Activated CD8-positive, alpha-beta T cell treated with anti-CD3 and anti-CD28 coated beads for 36 hours (primary cell): Measurements from ENCODE around the gene DUSP16. TPM values are rescaled to one million over a fixed set of nuclear protein-coding genes. Genes with fewer than 3 reads are reported as not detected.
"Not testable (repeated sequence)": the region's sequence is repeated elsewhere in the genome, so short reads cannot be mapped to it uniquely, and the experiment has no call there.

Source experiments
- ATAC-seq: fragments of 200-7000 bp; cut with Tn5 transposase; one replicate; pipeline ENCODE4 v1.10.0; 2021; ENCODE audit warnings: mild to moderate bottlenecking, moderate library complexity
- CTCF ChIA-PET: fragments of 350-600 bp; sonication (Branson Sonifier 250); formaldehyde crosslinking; loops from one replicate; lab custom pipeline; 2021; ENCODE audit warnings: antibody characterized with exemption; lab: Charles Lee
- POLR2A ChIA-PET: fragments of 350-600 bp; sonication (Branson Sonifier 250); formaldehyde crosslinking; loops from one replicate; lab custom pipeline; 2021; ENCODE audit warnings: antibody characterized with exemption; lab: Charles Lee
- DNase-seq: peaks from one replicate; pipeline ENCODE4 v3.0.0-alpha.2; 2020
- H3K27ac Mint-ChIP-seq: one replicate; pipeline ENCODE4 v1.8.0; 2021; ENCODE audit warnings: mild to moderate bottlenecking, mixed read lengths
- H3K27me3 Mint-ChIP-seq: one replicate; pipeline ENCODE4 v1.8.0; 2021; ENCODE audit warnings: mixed read lengths
- H3K36me3 Mint-ChIP-seq: one replicate; pipeline ENCODE4 v1.8.0; 2021; ENCODE audit warnings: low read depth, mixed read lengths
- H3K4me1 Mint-ChIP-seq: one replicate; pipeline ENCODE4 v1.8.0; 2021; ENCODE audit warnings: low read depth, mixed read lengths
- H3K4me3 Mint-ChIP-seq: one replicate; pipeline ENCODE4 v1.8.0; 2021; ENCODE audit warnings: mild to moderate bottlenecking, moderate library complexity, mixed read lengths
- H3K9me3 Mint-ChIP-seq: one replicate; pipeline ENCODE4 v1.8.0; 2021; ENCODE audit warnings: mixed read lengths
- intact Hi-C: fragments of 100-400 bp; cut with micrococcal nuclease; formaldehyde crosslinking; loops from one replicate; pipeline ENCODE4 v1.10.0; 2022
- total RNA-seq, 2 experiments: library from RNA; stranded (reverse); gene quantifications; one replicate each; pipeline ENCODE4 v1.2.3, GENCODE V29; 2021
- TF ChIP-seq, protein P1 (sequence below): fragments of 200-600 bp; IDR thresholded peaks from one replicate; pipeline ENCODE4 v1.8.0; 2022; ENCODE audit warnings: antibody characterized with exemption, mild to moderate bottlenecking

The DUSP16 gene
- total RNA-seq, 2 experiments from 2014 or later = 28.2 to 30.2 TPM

GRCh38 chr12:12599750-12600643 is 37.3 kb upstream of the DUSP16 start:
- TF ChIP-seq, protein P1, sequence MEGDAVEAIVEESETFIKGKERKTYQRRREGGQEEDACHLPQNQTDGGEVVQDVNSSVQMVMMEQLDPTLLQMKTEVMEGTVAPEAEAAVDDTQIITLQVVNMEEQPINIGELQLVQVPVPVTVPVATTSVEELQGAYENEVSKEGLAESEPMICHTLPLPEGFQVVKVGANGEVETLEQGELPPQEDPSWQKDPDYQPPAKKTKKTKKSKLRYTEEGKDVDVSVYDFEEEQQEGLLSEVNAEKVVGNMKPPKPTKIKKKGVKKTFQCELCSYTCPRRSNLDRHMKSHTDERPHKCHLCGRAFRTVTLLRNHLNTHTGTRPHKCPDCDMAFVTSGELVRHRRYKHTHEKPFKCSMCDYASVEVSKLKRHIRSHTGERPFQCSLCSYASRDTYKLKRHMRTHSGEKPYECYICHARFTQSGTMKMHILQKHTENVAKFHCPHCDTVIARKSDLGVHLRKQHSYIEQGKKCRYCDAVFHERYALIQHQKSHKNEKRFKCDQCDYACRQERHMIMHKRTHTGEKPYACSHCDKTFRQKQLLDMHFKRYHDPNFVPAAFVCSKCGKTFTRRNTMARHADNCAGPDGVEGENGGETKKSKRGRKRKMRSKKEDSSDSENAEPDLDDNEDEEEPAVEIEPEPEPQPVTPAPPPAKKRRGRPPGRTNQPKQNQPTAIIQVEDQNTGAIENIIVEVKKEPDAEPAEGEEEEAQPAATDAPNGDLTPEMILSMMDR = no peak
- H3K27ac Mint-ChIP-seq = no peak overlapping the region
- H3K4me3 Mint-ChIP-seq = no peak overlapping the region
- no peaks in the 10 kb centered on the region for H3K9me3 Mint-ChIP-seq
- H3K36me3 Mint-ChIP-seq = no peaks in the 10 kb centered on the region
- CTCF ChIA-PET = interaction anchor here (0.6 to 1.5 kb wide), 5 partner anchors 12 to 109 kb away, joined by 3 read pairs; no protein-coding TSS in a partner anchor
- peaks cover 1% of the 10 kb centered on the region for H3K27me3 Mint-ChIP-seq
- intact Hi-C loops = no loop called here
- DNase-seq (no peak), ATAC-seq (no peak)
- POLR2A ChIA-PET = interaction anchor here (1.0 to 2.8 kb wide), 2 partner anchors 8 to 12 kb away, joined by 3 to 11 read pairs; partner anchors contain the start of gene CREBL2
- no peaks in the 10 kb centered on the region for H3K4me1 Mint-ChIP-seq

GRCh38 chr12:12598864-12599263 is 36.2 kb upstream of the DUSP16 start:
- Mint-ChIP-seq H3K4me1 (no peaks in the 10 kb centered on the region), H3K27me3 (peaks cover 1% of the 10 kb centered on the region), H3K4me3 (no peak overlapping the region), H3K27ac (no peak overlapping the region), H3K9me3 (no peaks in the 10 kb centered on the region), H3K36me3 (no peaks in the 10 kb centered on the region)
- ATAC-seq = no peak
- intact Hi-C loops = no loop called here
- ChIA-PET POLR2A (interaction anchor here (0.7 kb wide), 1 partner anchor 34 kb away, joined by 3 read pairs; no protein-coding TSS in a partner anchor), CTCF (interaction anchor here (0.9 to 1.5 kb wide), 2 partner anchors 11 to 32 kb away, joined by 3 read pairs; no protein-coding TSS in a partner anchor)
- TF ChIP-seq, protein P1 = no peak
- DNase-seq = no peak

DNA sequence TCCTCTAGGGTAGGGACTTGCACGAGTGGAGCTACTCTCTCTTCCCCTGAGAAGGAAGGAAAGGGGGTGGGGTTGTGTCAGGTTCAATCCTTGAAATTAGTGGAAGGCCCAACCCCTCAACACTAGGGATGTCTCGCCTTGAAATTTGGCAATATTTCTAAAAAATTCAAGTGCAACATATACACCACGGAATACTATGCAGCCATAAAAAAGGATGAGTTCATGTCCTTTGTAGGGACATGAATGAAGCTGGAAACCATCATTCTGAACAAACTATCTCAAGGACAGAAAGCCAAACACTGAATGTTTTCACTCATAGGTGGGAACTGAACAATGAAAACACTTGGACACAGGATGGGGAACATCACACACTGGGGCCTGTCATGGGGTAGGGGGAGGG is 33.9 kb upstream of the DUSP16 start:
- H3K4me1 Mint-ChIP-seq, POLR2A ChIA-PET, DNase-seq, ATAC-seq, H3K27me3 Mint-ChIP-seq, H3K9me3 Mint-ChIP-seq, H3K36me3 Mint-ChIP-seq, CTCF ChIA-PET, H3K4me3 Mint-ChIP-seq, intact Hi-C loops, H3K27ac Mint-ChIP-seq: not testable (repeated sequence)

DNA sequence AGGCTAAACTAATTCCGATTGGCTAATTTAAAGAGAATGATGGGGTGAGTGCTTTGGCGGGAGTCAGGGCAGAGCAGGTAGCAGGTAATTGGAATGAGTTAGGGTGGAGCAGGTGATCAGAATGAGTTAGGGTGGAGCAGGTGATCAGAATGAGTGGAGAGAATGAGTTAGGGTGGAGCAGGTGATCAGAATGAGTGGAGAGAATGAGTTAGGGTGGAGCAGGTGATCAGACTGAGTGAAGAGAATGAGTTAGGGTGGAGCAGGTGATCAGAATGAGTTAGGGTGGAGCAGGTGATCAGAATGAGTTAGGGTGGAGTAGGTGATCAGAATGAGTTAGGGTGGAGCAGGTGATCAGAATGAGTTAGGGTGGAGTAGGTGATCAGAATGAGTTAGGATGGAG is 33.3 kb upstream of the DUSP16 start:
- H3K4me1 Mint-ChIP-seq, H3K9me3 Mint-ChIP-seq, POLR2A ChIA-PET, intact Hi-C loops, H3K27ac Mint-ChIP-seq, H3K36me3 Mint-ChIP-seq, CTCF ChIA-PET, H3K4me3 Mint-ChIP-seq, DNase-seq, H3K27me3 Mint-ChIP-seq, ATAC-seq: not testable (repeated sequence)

DNA sequence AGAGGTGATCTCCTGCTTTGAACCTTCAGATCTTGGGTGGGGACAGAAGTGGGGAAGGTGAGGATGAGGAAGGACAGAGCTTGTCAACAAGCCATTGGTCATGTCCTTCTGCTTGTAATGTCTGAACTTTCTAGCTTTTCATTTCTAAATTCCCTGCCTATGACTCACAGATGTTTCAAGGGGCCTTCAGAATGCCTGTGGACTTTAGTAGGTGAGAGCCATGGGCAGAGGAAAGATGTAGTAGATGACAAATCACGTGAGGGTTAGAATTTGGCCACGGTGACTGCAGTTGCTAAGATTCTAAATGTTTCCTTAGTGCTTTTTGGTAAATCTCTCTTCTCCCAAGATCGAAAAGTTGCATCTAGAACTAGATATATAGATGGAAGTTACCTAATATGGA is 30.3 kb upstream of the DUSP16 start:
- no peaks in the 10 kb centered on the region for H3K27me3 Mint-ChIP-seq
- no peak overlapping the region for H3K4me3 Mint-ChIP-seq
- intact Hi-C loops = no loop called here
- POLR2A ChIA-PET = interaction anchor here (1.1 to 1.3 kb wide), 3 partner anchors 8 to 228 kb away, joined by 3 read pairs; no protein-coding TSS in a partner anchor
- H3K9me3 Mint-ChIP-seq = no peaks in the 10 kb centered on the region
- H3K36me3 Mint-ChIP-seq = no peaks in the 10 kb centered on the region
- TF ChIP-seq, protein P1 = no peak
- DNase-seq (no peak), ATAC-seq (no peak)
- H3K4me1 Mint-ChIP-seq = peaks cover 4% of the 10 kb centered on the region
- CTCF ChIA-PET = interaction anchor here (1.6 to 1.7 kb wide), 2 partner anchors 53 to 216 kb away, joined by 4 read pairs; no protein-coding TSS in a partner anchor
- no peak overlapping the region for H3K27ac Mint-ChIP-seq

- intact Hi-C loops = no loop called here
- Mint-ChIP-seq H3K9me3 (no peaks in the 10 kb centered on the region), H3K27ac (no peak overlapping the region), H3K27me3 (peaks cover 1% of the 10 kb centered on the region), H3K36me3 (no peaks in the 10 kb centered on the region), H3K4me3 (no peak overlapping the region), H3K4me1 (peaks cover 5% of the 10 kb centered on the region)
- ATAC-seq (no peak), DNase-seq (no peak)
- ChIA-PET POLR2A (no interaction called here), CTCF (no interaction called here)
- TF ChIP-seq, protein P1 = no peak
Measured at GRCh38 chr12:12590961-12591360, 28.3 kb upstream of the DUSP16 start.

- H3K9me3 Mint-ChIP-seq, intact Hi-C loops, H3K27me3 Mint-ChIP-seq, POLR2A ChIA-PET, H3K4me3 Mint-ChIP-seq, ATAC-seq, H3K36me3 Mint-ChIP-seq, DNase-seq, H3K27ac Mint-ChIP-seq: not testable (repeated sequence)
- CTCF ChIA-PET = interaction anchor here (1.2 kb wide), 1 partner anchor 11 kb away, joined by 3 read pairs; no protein-coding TSS in a partner anchor
- H3K4me1 Mint-ChIP-seq = peaks cover 22% of the 10 kb centered on the region
Measured at GRCh38 chr12:12588436-12588835, 25.8 kb upstream of the DUSP16 start.
